Neural progenitor cell (in vitro differentiated cells): Measurements from ENCODE around the gene DRG2. TPM values are rescaled to one million over a fixed set of nuclear protein-coding genes. Genes with fewer than 3 reads are reported as not detected.

Experiments used
- DNase-seq: peaks from one replicate; pipeline ENCODE4 v3.0.0-alpha.2; 2016; ENCODE audit warnings: low spot score
- H2AFZ ChIP-seq: fragments of 200-600 bp; sonication (generic); replicated peaks from 2 replicates; pipeline ENCODE4 v1.6.1; 2016; ENCODE audit warnings: antibody characterized with exemption
- H3F3A ChIP-seq: fragments of 200-600 bp; sonication (generic); 2 replicates; pipeline ENCODE4 v1.6.1; 2016; ENCODE audit warnings: antibody characterized with exemption, low read depth
- H3K27ac ChIP-seq: fragments of 200-600 bp; sonication (generic); 2 replicates; pipeline ENCODE4 v1.5.1; 2016; ENCODE audit warnings: mild to moderate bottlenecking
- H3K27me3 ChIP-seq: fragments of 200-600 bp; sonication (generic); 2 replicates; pipeline ENCODE4 v1.6.1; 2016; ENCODE audit warnings: mild to moderate bottlenecking, moderate library complexity
- H3K36me3 ChIP-seq: fragments of 200-600 bp; sonication (generic); 2 replicates; pipeline ENCODE4 v1.5.1; 2016
- H3K4me1 ChIP-seq: fragments of 200-600 bp; sonication (generic); 2 replicates; pipeline ENCODE4 v1.6.1; 2016; ENCODE audit warnings: mixed run types
- H3K4me2 ChIP-seq: fragments of 200-600 bp; sonication (generic); 2 replicates; pipeline ENCODE4 v1.6.1; 2016
- H3K4me3 ChIP-seq: fragments of 200-600 bp; sonication (generic); 2 replicates; pipeline ENCODE4 v1.5.1; 2016
- H3K79me2 ChIP-seq: fragments of 200-600 bp; sonication (generic); 2 replicates; pipeline ENCODE4 v1.6.1; 2016; ENCODE audit warnings: low read depth
- H3K9ac ChIP-seq: fragments of 200-600 bp; sonication (generic); 2 replicates; pipeline ENCODE4 v1.6.1; 2016
- H3K9me3 ChIP-seq: fragments of 200-600 bp; sonication (generic); 2 replicates; pipeline ENCODE4 v1.5.1; 2016; ENCODE audit warnings: low read depth
- H4K20me1 ChIP-seq: fragments of 200-600 bp; sonication (generic); 2 replicates; pipeline ENCODE4 v1.6.1; 2016; ENCODE audit warnings: low read depth
- H3K27ac Mint-ChIP-seq: 3 replicates; pipeline ENCODE4 v1.8.0; 2021; ENCODE audit warnings: mixed read lengths
- H3K27me3 Mint-ChIP-seq: 2 replicates; pipeline ENCODE4 v1.8.0; 2022; ENCODE audit warnings: low read depth, mild to moderate bottlenecking, inconsistent platforms, moderate library complexity, mixed read lengths; ENCODE audit not compliant: insufficient read depth
- H3K36me3 Mint-ChIP-seq: 3 replicates; pipeline ENCODE4 v1.8.0; 2021; ENCODE audit warnings: mixed read lengths
- H3K4me1 Mint-ChIP-seq: 3 replicates; pipeline ENCODE4 v1.8.0; 2021; ENCODE audit warnings: mixed read lengths
- H3K4me3 Mint-ChIP-seq: 3 replicates; pipeline ENCODE4 v1.8.0; 2021; ENCODE audit warnings: mild to moderate bottlenecking, moderate library complexity, mixed read lengths
- H3K9me3 Mint-ChIP-seq: 3 replicates; pipeline ENCODE4 v1.8.0; 2020; ENCODE audit warnings: mixed read lengths
- CTCF ChIP-seq: fragments of 200-600 bp; sonication (generic); IDR thresholded peaks from 2 replicates; pipeline ENCODE4 v1.5.1; 2017; ENCODE audit warnings: antibody characterized with exemption, mild to moderate bottlenecking
- EZH2 ChIP-seq: fragments of 200-600 bp; sonication (generic); IDR thresholded peaks from 2 replicates; pipeline ENCODE4 v1.6.1; 2017; ENCODE audit warnings: antibody characterized with exemption, mild to moderate bottlenecking, moderate library complexity
- EZH2phosphoT487 ChIP-seq: fragments of 200-600 bp; sonication (generic); IDR thresholded peaks from 2 replicates; pipeline ENCODE4 v1.6.1; 2017; ENCODE audit warnings: antibody characterized with exemption
- total RNA-seq: library from RNA; depleted of rRNA; stranded (reverse); fragments of >200 nt; gene quantifications from 2 replicates; pipeline ENCODE4 v1.2.3, GENCODE V29; 2015; ENCODE audit warnings: low replicate concordance

Gene DRG2
- total RNA-seq, 1 donor from 2014 or later = 24.8 TPM

GRCh38 chr17:18108401-18109312, 20.9 kb downstream of the DRG2 start, which contains the start of gene MYO15A:
Gene MYO15A (plus strand): TSS chr17:18108756. CDS start chr17:18118801, 10,045 bp downstream.
- Histone ChIP-seq H3K27ac (no peak within 1 kb of the TSS), H4K20me1 (no peaks in the 10 kb centered on the region), H3K4me2 (no peak within 1 kb of the TSS), H3K36me3 (no peaks in the 10 kb centered on the region), H3K9ac (no peak within 1 kb of the TSS), H2AFZ (no peak within 1 kb of the TSS), H3K27me3 (no peaks in the 10 kb centered on the region), H3K4me1 (peaks cover 7% of the 10 kb centered on the region), H3K79me2 (no peaks in the 10 kb centered on the region), H3K9me3 (no peaks in the 10 kb centered on the region), H3K4me3 (no peak within 1 kb of the TSS), H3F3A (no peaks in the 10 kb centered on the region)
- Mint-ChIP-seq H3K9me3 (no peaks in the 10 kb centered on the region), H3K27ac (peak within 1 kb of the TSS; percentile 50), H3K27me3 (peaks cover 4% of the 10 kb centered on the region), H3K4me3 (no peak within 1 kb of the TSS), H3K36me3 (peaks cover 6% of the 10 kb centered on the region), H3K4me1 (peaks cover 20% of the 10 kb centered on the region)
- TF ChIP-seq CTCF (no peak), EZH2 (no peak), EZH2phosphoT487 (no peak)
- DNase-seq = no peak

GRCh38 chr17:18109935-18110485, 22.3 kb downstream of the DRG2 start:
- H2AFZ ChIP-seq = no peak overlapping the region
- no peak overlapping the region for H3K27ac ChIP-seq
- H3K27me3 Mint-ChIP-seq = peaks cover 6% of the 10 kb centered on the region
- H3K36me3 Mint-ChIP-seq = peaks cover 2% of the 10 kb centered on the region
- no peak overlapping the region for H3K9ac ChIP-seq
- no peaks in the 10 kb centered on the region for H3F3A ChIP-seq
- H3K27me3 ChIP-seq = no peaks in the 10 kb centered on the region
- peaks cover 7% of the 10 kb centered on the region for H3K4me1 ChIP-seq
- H3K79me2 ChIP-seq = no peaks in the 10 kb centered on the region
- no peak overlapping the region for H3K4me3 ChIP-seq
- peaks cover 26% of the 10 kb centered on the region for H3K4me1 Mint-ChIP-seq
- H3K36me3 ChIP-seq = no peaks in the 10 kb centered on the region
- no peak for DNase-seq
- no peak for TF ChIP-seq EZH2phosphoT487
- TF ChIP-seq CTCF = no peak
- TF ChIP-seq EZH2 = no peak
- H3K4me2 ChIP-seq = no peak overlapping the region
- H3K9me3 ChIP-seq = no peaks in the 10 kb centered on the region
- H3K9me3 Mint-ChIP-seq = no peaks in the 10 kb centered on the region
- H4K20me1 ChIP-seq = no peaks in the 10 kb centered on the region
- peak overlapping the region; percentile 73 for H3K4me3 Mint-ChIP-seq
- H3K27ac Mint-ChIP-seq = peak overlapping the region; percentile 50

GRCh38 chr17:18110636-18111145, 22.9 kb downstream of the DRG2 start:
- no peaks in the 10 kb centered on the region for H3F3A ChIP-seq
- Mint-ChIP-seq H3K36me3 (peaks cover 2% of the 10 kb centered on the region), H3K4me3 (no peak overlapping the region), H3K27me3 (peaks cover 9% of the 10 kb centered on the region), H3K9me3 (no peaks in the 10 kb centered on the region), H3K4me1 (peaks cover 30% of the 10 kb centered on the region), H3K27ac (no peak overlapping the region)
- DNase-seq = no peak
- no peak overlapping the region for H2AFZ ChIP-seq
- no peak overlapping the region for H3K27ac ChIP-seq
- H3K4me3 ChIP-seq = no peak overlapping the region
- no peaks in the 10 kb centered on the region for H3K9me3 ChIP-seq
- H3K4me1 ChIP-seq = peaks cover 7% of the 10 kb centered on the region
- H3K4me2 ChIP-seq = no peak overlapping the region
- H3K27me3 ChIP-seq = no peaks in the 10 kb centered on the region
- TF ChIP-seq EZH2 (no peak), EZH2phosphoT487 (no peak), CTCF (no peak)
- H3K9ac ChIP-seq = no peak overlapping the region
- H4K20me1 ChIP-seq = no peaks in the 10 kb centered on the region
- no peaks in the 10 kb centered on the region for H3K79me2 ChIP-seq
- H3K36me3 ChIP-seq = no peaks in the 10 kb centered on the region
